ENCODE measurements around the gene PRSS22. TPM values are rescaled to one million over a fixed set of nuclear protein-coding genes. Genes with fewer than 3 reads are reported as not detected.

The PRSS22 gene
- total RNA-seq, 1 experiment from 2014 or later = not detected

GRCh38 chr16:2856686-2857450 lies 1.1 kb downstream of the PRSS22 start:
- no peaks in the 10 kb centered on the region for H3K79me2 ChIP-seq (ENCODE audit: low read length)
- no peaks in the 10 kb centered on the region for H3K4me1 ChIP-seq (ENCODE audit: low read length)
- H3K36me3 ChIP-seq (ENCODE audit: insufficient read depth, low read length) = no peaks in the 10 kb centered on the region
- H3K9me2 ChIP-seq (replicated peaks; ENCODE audit: insufficient read depth, low read length) = no peaks in the 10 kb centered on the region
- no peaks in the 10 kb centered on the region for H4K20me1 ChIP-seq (ENCODE audit: insufficient read depth, low read depth, low read length)
- H3K4me3 ChIP-seq (ENCODE audit: low read length) = no peak overlapping the region
- no peak for DNase-seq
- no peak overlapping the region for H3K27ac ChIP-seq (ENCODE audit: low read length)
- no peaks in the 10 kb centered on the region for H3K27me3 ChIP-seq (ENCODE audit: low read length)
- peaks cover 6% of the 10 kb centered on the region for H3K9me3 ChIP-seq (ENCODE audit: low read length)
- no peak overlapping the region for H3K4me2 ChIP-seq (ENCODE audit: low read depth, low read length, poor library complexity, severe bottlenecking)
- H3K9ac ChIP-seq (ENCODE audit: low read length) = no peak overlapping the region
- H2AFZ ChIP-seq (ENCODE audit: low read length) = no peak overlapping the region

- Histone ChIP-seq H3K27me3 (ENCODE audit: low read length) (no peaks in the 10 kb centered on the region), H3K27ac (ENCODE audit: low read length) (no peak overlapping the region), H3K4me1 (ENCODE audit: low read length) (no peaks in the 10 kb centered on the region), H3K9ac (ENCODE audit: low read length) (no peak overlapping the region), H3K9me3 (ENCODE audit: low read length) (peaks cover 6% of the 10 kb centered on the region), H3K4me2 (ENCODE audit: low read depth, low read length, poor library complexity, severe bottlenecking) (no peak overlapping the region), H3K36me3 (ENCODE audit: insufficient read depth, low read length) (no peaks in the 10 kb centered on the region), H3K9me2 (replicated peaks; ENCODE audit: insufficient read depth, low read length) (no peaks in the 10 kb centered on the region), H2AFZ (ENCODE audit: low read length) (no peak overlapping the region), H4K20me1 (ENCODE audit: insufficient read depth, low read depth, low read length) (no peaks in the 10 kb centered on the region), H3K79me2 (ENCODE audit: low read length) (no peaks in the 10 kb centered on the region), H3K4me3 (ENCODE audit: low read length) (no peak overlapping the region)
- peak; percentile 74 for DNase-seq
Observed at GRCh38 chr16:2856061-2856670, 1.8 kb downstream of the PRSS22 start.

DNA sequence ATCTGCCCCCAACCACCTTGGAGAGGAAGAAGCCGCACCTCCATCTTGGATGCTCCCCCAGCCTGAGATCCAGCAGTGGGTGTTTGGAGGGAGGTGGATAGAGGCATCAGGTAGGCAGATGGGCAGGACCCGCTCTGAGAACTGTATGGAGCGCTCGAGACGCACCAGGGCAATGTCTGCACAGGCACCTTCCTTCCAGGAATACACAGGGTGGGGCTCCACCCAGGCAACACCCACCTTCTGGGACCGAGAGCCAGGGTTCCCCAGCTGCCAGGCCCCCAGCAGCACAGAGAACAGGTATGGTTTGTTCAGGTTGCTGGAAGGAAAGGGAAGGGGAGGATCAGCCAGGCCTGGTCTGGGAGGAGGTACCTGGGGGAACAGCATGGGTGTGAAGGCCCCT lies 2.4 kb downstream of the PRSS22 start:
- H3K79me2 ChIP-seq (ENCODE audit: low read length) = no peaks in the 10 kb centered on the region
- peaks cover 6% of the 10 kb centered on the region for H3K9me3 ChIP-seq (ENCODE audit: low read length)
- H2AFZ ChIP-seq (ENCODE audit: low read length) = no peak overlapping the region
- no peak for DNase-seq
- no peaks in the 10 kb centered on the region for H3K27me3 ChIP-seq (ENCODE audit: low read length)
- H3K36me3 ChIP-seq (ENCODE audit: insufficient read depth, low read length) = no peaks in the 10 kb centered on the region
- H3K4me1 ChIP-seq (ENCODE audit: low read length) = no peaks in the 10 kb centered on the region
- H3K4me2 ChIP-seq (ENCODE audit: low read depth, low read length, poor library complexity, severe bottlenecking) = no peak overlapping the region
- H3K9ac ChIP-seq (ENCODE audit: low read length) = no peak overlapping the region
- H3K4me3 ChIP-seq (ENCODE audit: low read length) = no peak overlapping the region
- no peaks in the 10 kb centered on the region for H4K20me1 ChIP-seq (ENCODE audit: insufficient read depth, low read depth, low read length)
- no peak overlapping the region for H3K27ac ChIP-seq (ENCODE audit: low read length)
- H3K9me2 ChIP-seq (replicated peaks; ENCODE audit: insufficient read depth, low read length) = no peaks in the 10 kb centered on the region

DNA sequence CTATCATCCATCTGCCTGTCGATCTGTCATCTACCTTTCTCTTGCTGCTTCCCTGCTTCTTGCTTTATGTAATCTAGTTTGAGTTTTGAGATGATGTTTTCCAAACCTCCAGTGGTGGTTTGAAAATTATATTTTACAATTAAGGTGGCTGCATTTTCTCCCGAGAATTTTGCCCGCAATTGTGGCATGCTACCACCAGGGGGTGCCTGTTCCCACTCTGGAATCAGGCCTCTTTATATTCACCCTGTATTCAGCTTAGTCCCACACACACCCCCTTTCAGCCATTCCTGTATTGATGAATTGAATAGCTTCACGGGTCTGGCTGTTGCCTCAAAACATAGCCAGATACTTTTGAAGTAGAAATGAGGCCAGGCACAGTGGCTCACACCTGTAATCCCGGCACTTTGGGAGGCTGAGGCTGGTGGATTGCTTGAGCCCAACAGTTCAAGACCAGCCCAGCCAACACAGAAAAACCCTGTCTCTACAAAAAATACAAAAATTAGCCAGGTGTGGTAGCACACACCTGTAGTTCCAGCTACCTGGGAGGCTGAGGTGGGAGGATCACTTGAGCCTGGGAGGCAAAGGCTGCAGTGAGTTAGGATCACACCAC lies 3.2 kb downstream of the PRSS22 start:
- H2AFZ ChIP-seq (ENCODE audit: low read length) = no peak overlapping the region
- no peaks in the 10 kb centered on the region for H3K9me2 ChIP-seq (replicated peaks; ENCODE audit: insufficient read depth, low read length)
- H3K4me1 ChIP-seq (ENCODE audit: low read length) = no peaks in the 10 kb centered on the region
- no peaks in the 10 kb centered on the region for H3K27me3 ChIP-seq (ENCODE audit: low read length)
- no peaks in the 10 kb centered on the region for H4K20me1 ChIP-seq (ENCODE audit: insufficient read depth, low read depth, low read length)
- peak; percentile 68 for DNase-seq
- no peaks in the 10 kb centered on the region for H3K36me3 ChIP-seq (ENCODE audit: insufficient read depth, low read length)
- no peaks in the 10 kb centered on the region for H3K79me2 ChIP-seq (ENCODE audit: low read length)
- H3K4me2 ChIP-seq (ENCODE audit: low read depth, low read length, poor library complexity, severe bottlenecking) = no peak overlapping the region
- no peak overlapping the region for H3K9ac ChIP-seq (ENCODE audit: low read length)
- H3K9me3 ChIP-seq (ENCODE audit: low read length) = peaks cover 6% of the 10 kb centered on the region
- no peak overlapping the region for H3K27ac ChIP-seq (ENCODE audit: low read length)
- no peak overlapping the region for H3K4me3 ChIP-seq (ENCODE audit: low read length)

DNA sequence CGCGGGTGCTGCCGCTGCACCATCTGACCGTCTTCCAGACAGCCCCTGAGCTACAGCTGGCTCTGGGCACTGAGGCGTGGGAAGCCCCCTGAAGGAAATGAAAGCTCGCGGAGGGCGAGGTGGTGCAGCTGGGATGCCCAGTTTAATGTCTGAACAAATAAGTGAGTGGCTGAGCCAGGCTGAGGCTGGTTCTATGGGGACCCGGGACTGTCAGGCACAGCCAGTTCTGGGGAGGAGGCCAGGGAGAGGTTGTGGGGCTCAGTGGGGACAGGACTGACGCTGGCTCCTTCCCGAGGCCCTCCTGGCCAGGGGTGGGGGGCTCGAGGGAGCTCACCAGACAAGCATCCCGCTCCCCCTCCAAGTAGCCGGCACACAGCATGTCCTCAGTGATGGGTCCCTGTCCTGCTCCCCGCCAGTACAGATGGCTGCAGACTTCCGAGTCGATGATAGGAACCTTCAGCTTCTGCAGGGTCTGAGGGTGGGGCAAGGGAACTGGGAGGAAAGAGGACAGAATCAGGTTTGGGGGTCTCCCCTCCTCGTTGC lies 4.4 kb downstream of the PRSS22 start:
- Histone ChIP-seq H3K4me1 (ENCODE audit: low read length) (no peaks in the 10 kb centered on the region), H3K4me2 (ENCODE audit: low read depth, low read length, poor library complexity, severe bottlenecking) (no peak overlapping the region), H3K9ac (ENCODE audit: low read length) (no peak overlapping the region), H4K20me1 (ENCODE audit: insufficient read depth, low read depth, low read length) (no peaks in the 10 kb centered on the region), H3K27me3 (ENCODE audit: low read length) (no peaks in the 10 kb centered on the region), H3K79me2 (ENCODE audit: low read length) (no peaks in the 10 kb centered on the region), H2AFZ (ENCODE audit: low read length) (no peak overlapping the region), H3K36me3 (ENCODE audit: insufficient read depth, low read length) (no peaks in the 10 kb centered on the region), H3K9me3 (ENCODE audit: low read length) (peaks cover 6% of the 10 kb centered on the region), H3K9me2 (replicated peaks; ENCODE audit: insufficient read depth, low read length) (no peaks in the 10 kb centered on the region), H3K27ac (ENCODE audit: low read length) (no peak overlapping the region), H3K4me3 (ENCODE audit: low read length) (no peak overlapping the region)
- no peak for DNase-seq

DNA sequence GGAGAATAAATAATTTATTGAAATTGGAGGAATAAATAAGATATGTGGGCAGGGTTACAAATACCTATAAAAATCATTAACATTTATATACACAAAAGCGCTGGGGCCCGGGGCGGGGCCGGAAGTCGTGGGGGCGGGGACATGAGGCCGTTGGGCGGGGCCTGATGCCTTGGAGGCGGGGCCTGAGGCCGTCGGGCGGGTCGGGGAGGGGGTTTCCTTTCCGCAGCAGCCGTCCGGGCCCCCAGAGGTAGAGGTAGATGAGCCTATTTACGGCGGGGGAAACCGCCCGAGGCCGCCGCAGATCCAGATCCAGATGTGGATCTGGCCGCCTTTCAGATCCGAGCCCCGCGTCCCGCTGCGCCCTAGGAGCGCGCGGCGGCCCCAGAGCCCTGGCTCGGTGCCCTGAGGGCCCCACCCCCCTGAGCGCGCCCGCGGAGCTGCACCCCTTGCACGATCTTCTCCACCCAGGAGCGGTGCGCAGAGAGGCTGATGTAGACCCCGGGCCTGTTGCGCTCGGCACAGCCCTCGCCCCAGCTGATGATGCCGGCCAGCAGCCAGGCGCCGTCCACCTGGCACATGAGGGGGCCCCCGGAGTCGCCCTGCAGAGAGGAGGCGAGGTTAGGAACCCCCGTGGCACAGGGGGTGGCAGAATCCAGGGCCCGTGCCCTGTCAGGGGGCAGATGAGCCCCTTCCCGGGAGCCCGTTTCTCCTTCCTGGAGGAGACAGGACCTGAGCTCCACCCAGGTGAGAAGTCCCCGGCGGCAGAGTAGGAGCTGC lies 5.1 kb downstream of the PRSS22 start:
- H3K9me2 ChIP-seq (replicated peaks; ENCODE audit: insufficient read depth, low read length) = no peaks in the 10 kb centered on the region

GRCh38 chr16:2852003-2852730 lies 5.8 kb downstream of the PRSS22 start:
- no peaks in the 10 kb centered on the region for H3K4me1 ChIP-seq (ENCODE audit: low read length)
- H3K4me3 ChIP-seq (ENCODE audit: low read length) = no peak overlapping the region
- no peaks in the 10 kb centered on the region for H3K27me3 ChIP-seq (ENCODE audit: low read length)

More for the DNA sequence above, 5.1 kb downstream of the PRSS22 start:
- Histone ChIP-seq H3K4me3 (ENCODE audit: low read length) (no peak overlapping the region), H3K9me3 (ENCODE audit: low read length) (peaks cover 6% of the 10 kb centered on the region), H3K27ac (ENCODE audit: low read length) (no peak overlapping the region), H3K4me2 (ENCODE audit: low read depth, low read length, poor library complexity, severe bottlenecking) (no peak overlapping the region), H3K79me2 (ENCODE audit: low read length) (no peaks in the 10 kb centered on the region), H3K36me3 (ENCODE audit: insufficient read depth, low read length) (no peaks in the 10 kb centered on the region), H3K4me1 (ENCODE audit: low read length) (no peaks in the 10 kb centered on the region), H3K27me3 (ENCODE audit: low read length) (no peaks in the 10 kb centered on the region), H2AFZ (ENCODE audit: low read length) (no peak overlapping the region), H4K20me1 (ENCODE audit: insufficient read depth, low read depth, low read length) (no peaks in the 10 kb centered on the region), H3K9ac (ENCODE audit: low read length) (no peak overlapping the region)
- DNase-seq = no peak

More at GRCh38 chr16:2852003-2852730, 5.8 kb downstream of the PRSS22 start:
- Histone ChIP-seq H3K79me2 (ENCODE audit: low read length) (no peaks in the 10 kb centered on the region), H3K9ac (ENCODE audit: low read length) (no peak overlapping the region), H4K20me1 (ENCODE audit: insufficient read depth, low read depth, low read length) (no peaks in the 10 kb centered on the region), H3K36me3 (ENCODE audit: insufficient read depth, low read length) (no peaks in the 10 kb centered on the region), H3K27ac (ENCODE audit: low read length) (no peak overlapping the region), H3K9me3 (ENCODE audit: low read length) (peaks cover 6% of the 10 kb centered on the region), H3K4me2 (ENCODE audit: low read depth, low read length, poor library complexity, severe bottlenecking) (no peak overlapping the region), H3K9me2 (replicated peaks; ENCODE audit: insufficient read depth, low read length) (no peaks in the 10 kb centered on the region), H2AFZ (ENCODE audit: low read length) (no peak overlapping the region)
- DNase-seq = no peak
